Right cardiac atrium (tissue), 5 donors: ENCODE measurements around the gene MACF1. TPM values are rescaled to one million over a fixed set of nuclear protein-coding genes. Genes with fewer than 3 reads are reported as not detected.
"Not testable (repeated sequence)": the region's sequence is repeated elsewhere in the genome, so short reads cannot be mapped to it uniquely, and the experiment has no call there.

Experiments used
- ATAC-seq, 2 donors: fragments of 200-7000 bp; cut with Tn5 transposase; one replicate each; pipeline versions ENCODE4 v1.8.0 to v1.9.1; 2020; ENCODE audit warnings: moderate library complexity in 2 of 2, mild to moderate bottlenecking in 1 of 2
- DNase-seq, 3 donors: peaks; one replicate each; pipeline ENCODE4 v3.0.0-alpha.2; 2020
- H3K27ac ChIP-seq: one replicate; pipeline ENCODE4 v1.5.1; 2013; ENCODE audit warnings: mild to moderate bottlenecking, low read length, control low read depth, moderate library complexity
- H3K27me3 ChIP-seq: one replicate; pipeline ENCODE4 v1.6.1; 2013; ENCODE audit not compliant: control insufficient read depth, insufficient read depth
- H3K4me1 ChIP-seq: one replicate; pipeline ENCODE4 v1.6.1; 2013; ENCODE audit warnings: low read length; ENCODE audit not compliant: control insufficient read depth, insufficient read depth
- H3K4me3 ChIP-seq: one replicate; pipeline ENCODE4 v1.5.1; 2013; ENCODE audit warnings: low read length, control low read depth
- H3K9me3 ChIP-seq: one replicate; pipeline ENCODE4 v1.6.1; 2013; ENCODE audit warnings: low read length; ENCODE audit not compliant: control insufficient read depth
- WGBS: extraction: QIAGEN DNeasy Blood & Tissue Kit; methylation state at CpG from one replicate; pipeline ENCODE4 v1.1.7; 2013; 5-methylcytosine and 5-hydroxymethylcytosine counted together
- intact Hi-C, 4 donors: fragments of 100-400 bp; cut with DNase I; formaldehyde crosslinking; loops; one replicate each; pipeline versions ENCODE4 v1.11.0 to v1.14.0; 2022 to 2023
- long read RNA-seq, 4 donors: library from polyadenylated mRNA; unstranded; transcript quantifications; one replicate each; pipeline ENCODE4 v2.0.0, GENCODE V29; 2020 to 2021
- polyA plus RNA-seq: library from polyadenylated mRNA; stranded (reverse); fragments of 200-250 nt; gene quantifications from one replicate; pipeline ENCODE4 v1.2.3, GENCODE V29; 2013
- total RNA-seq, 4 donors: library from RNA; stranded (reverse); fragmentation: NEBNext Ultra II Directional; extraction: Animal tissue kit (Norgen Biotek cat#: 25700); gene quantifications; one replicate each; pipeline ENCODE4 v1.2.1, GENCODE V29; 2021
- donor health status: healthy with polysubstance abuse.
- donor health status: DM: no; HTN: yes; CAD: no.
- donor health status: DM: no; HTN: no; CAD: no.
- donor health status: DM: no; HTN: yes; CAD: no; lungs with severe emphysema.
- donor health status: DM: yes; HTN: yes; CAD: no.

MACF1 gene
- 100 to 1,000 TPM; 294 to 359 (median 326) TPM for total RNA-seq
- 145 TPM for polyA plus RNA-seq
- long read RNA-seq, donor 1, full-length matches to known transcripts = 11 of 104 reads
- long read RNA-seq, donor 1, partial matches to known transcripts = 64 of 104 reads
- long read RNA-seq, donor 1, other reads (novel, unspliced or antisense) = 29 of 104 reads
- long read RNA-seq, donor 2, full-length matches to known transcripts = 1 of 15 reads
- long read RNA-seq, donor 2, partial matches to known transcripts = 10 of 15 reads
- long read RNA-seq, donor 2, other reads (novel, unspliced or antisense) = 4 of 15 reads
- long read RNA-seq, donor 3, full-length matches to known transcripts = 2 of 133 reads
- long read RNA-seq, donor 3, partial matches to known transcripts = 90 of 133 reads
- long read RNA-seq, donor 3, other reads (novel, unspliced or antisense) = 41 of 133 reads
- long read RNA-seq, donor 4, full-length matches to known transcripts = 1 of 31 reads
- long read RNA-seq, donor 4, partial matches to known transcripts = 18 of 31 reads
- long read RNA-seq, donor 4, other reads (novel, unspliced or antisense) = 12 of 31 reads

- intact Hi-C loops = loop anchor here in 2 of 4 donors (5.0 kb wide), 2 partner anchors 48 to 53 kb away; no protein-coding TSS in a partner anchor
- peak within 1 kb of the TSS; percentile 80 for H3K4me3 ChIP-seq
- H3K9me3 ChIP-seq = no peaks in the 10 kb centered on the region
- WGBS = 3% methylated on average over 9 of the region's 9 CpGs
- peak; percentile 76 to 85 (median 81) for DNase-seq
- no peaks in the 10 kb centered on the region for H3K27me3 ChIP-seq
- ATAC-seq = peak; percentile 93 to 95
- peaks cover 6% of the 10 kb centered on the region for H3K4me1 ChIP-seq
- peak within 1 kb of the TSS; percentile 98 for H3K27ac ChIP-seq
These were observed at the start of gene MACF1 for GRCh38 chr1:39204441-39205081. Gene MACF1, plus strand, starts transcription at chr1:39204695. Its CDS starts 328 bp downstream, at chr1:39205023.

- Histone ChIP-seq H3K9me3 (no peaks in the 10 kb centered on the region), H3K27ac (no peak overlapping the region), H3K4me3 (no peak overlapping the region), H3K4me1 (peaks cover 35% of the 10 kb centered on the region), H3K27me3 (no peaks in the 10 kb centered on the region)
- intact Hi-C loops = no loop called here
- no peak for ATAC-seq
- no peak for DNase-seq
These were observed 47.2 kb upstream of the MACF1 start for GRCh38 chr1:39157304-39157703.

GRCh38 chr1:39158327-39159086 lies 46.0 kb upstream of the MACF1 start:
- DNase-seq (no peak), ATAC-seq (peak; percentile 8 to 42)
- Histone ChIP-seq H3K27me3 (no peaks in the 10 kb centered on the region), H3K27ac (peak overlapping the region; percentile 37), H3K9me3 (no peaks in the 10 kb centered on the region), H3K4me1 (peaks cover 28% of the 10 kb centered on the region), H3K4me3 (no peak overlapping the region)
- intact Hi-C loops = no loop called here
- WGBS = 78% methylated on average over 11 of the region's 11 CpGs

- ATAC-seq (peak in 1 of 2 donors; percentile 57), DNase-seq (no peak)
- WGBS = 90% methylated on average over 1 of the region's 1 CpG
- Histone ChIP-seq H3K4me1 (peaks cover 23% of the 10 kb centered on the region), H3K4me3 (no peak overlapping the region), H3K27me3 (no peaks in the 10 kb centered on the region), H3K27ac (no peak overlapping the region), H3K9me3 (no peaks in the 10 kb centered on the region)
- intact Hi-C loops = loop anchor here in 1 of 4 donors (10.0 kb wide), 1 partner anchor 45 kb away; no protein-coding TSS in a partner anchor
These were observed 45.1 kb upstream of the MACF1 start for GRCh38 chr1:39159224-39160036.

GRCh38 chr1:39160703-39161102 lies 43.8 kb upstream of the MACF1 start:
- ATAC-seq = no peak
- H3K4me1 ChIP-seq = peaks cover 22% of the 10 kb centered on the region
- intact Hi-C loops = loop anchor here in 1 of 4 donors (10.0 kb wide), 1 partner anchor 46 kb away; no protein-coding TSS in a partner anchor

GRCh38 chr1:39161811-39162210 lies 42.7 kb upstream of the MACF1 start:
- intact Hi-C loops = loop anchor here in 1 of 4 donors (10.0 kb wide), 1 partner anchor 47 kb away; no protein-coding TSS in a partner anchor

More at GRCh38 chr1:39160703-39161102, 43.8 kb upstream of the MACF1 start:
- no peak overlapping the region for H3K4me3 ChIP-seq
- no peaks in the 10 kb centered on the region for H3K27me3 ChIP-seq
- no peak overlapping the region for H3K27ac ChIP-seq
- DNase-seq = no peak
- H3K9me3 ChIP-seq = no peaks in the 10 kb centered on the region

GRCh38 chr1:39163469-39163868 lies 41.0 kb upstream of the MACF1 start:
- Histone ChIP-seq H3K9me3 (no peaks in the 10 kb centered on the region), H3K27ac (no peak overlapping the region), H3K4me1 (peaks cover 19% of the 10 kb centered on the region), H3K4me3 (no peak overlapping the region), H3K27me3 (no peaks in the 10 kb centered on the region)
- intact Hi-C loops = loop anchor here in 1 of 4 donors (10.0 kb wide), 1 partner anchor 49 kb away; no protein-coding TSS in a partner anchor
- no peak for DNase-seq
- no peak for ATAC-seq

More at GRCh38 chr1:39161811-39162210, 42.7 kb upstream of the MACF1 start:
- not testable (repeated sequence) for H3K27ac ChIP-seq, H3K4me3 ChIP-seq, ATAC-seq, DNase-seq, H3K9me3 ChIP-seq, H3K27me3 ChIP-seq
- H3K4me1 ChIP-seq = peaks cover 23% of the 10 kb centered on the region
- WGBS = 98% methylated on average over 8 of the region's 8 CpGs

GRCh38 chr1:39164256-39164655 lies 40.2 kb upstream of the MACF1 start:
- intact Hi-C loops = loop anchor here in 1 of 4 donors (10.0 kb wide), 1 partner anchor 49 kb away; no protein-coding TSS in a partner anchor
- H3K4me1 ChIP-seq = peaks cover 11% of the 10 kb centered on the region

GRCh38 chr1:39165049-39165448 lies 39.4 kb upstream of the MACF1 start:
- Histone ChIP-seq H3K9me3 (no peaks in the 10 kb centered on the region), H3K27me3 (no peaks in the 10 kb centered on the region), H3K4me3 (no peak overlapping the region), H3K4me1 (peaks cover 11% of the 10 kb centered on the region), H3K27ac (no peak overlapping the region)
- 44% methylated on average over 2 of the region's 2 CpGs for WGBS
- peak; percentile 67 to 75 for ATAC-seq
- DNase-seq = no peak
- intact Hi-C loops = loop anchor here in 1 of 4 donors (10.0 kb wide), 1 partner anchor 50 kb away; no protein-coding TSS in a partner anchor

More at GRCh38 chr1:39164256-39164655, 40.2 kb upstream of the MACF1 start:
- Histone ChIP-seq H3K27me3 (no peaks in the 10 kb centered on the region), H3K27ac (no peak overlapping the region), H3K4me3 (no peak overlapping the region), H3K9me3 (no peaks in the 10 kb centered on the region)
- ATAC-seq = peak; percentile 22 to 33
- no peak for DNase-seq

GRCh38 chr1:39165488-39165887 lies 39.0 kb upstream of the MACF1 start:
- no peaks in the 10 kb centered on the region for H3K9me3 ChIP-seq
- H3K4me3 ChIP-seq = no peak overlapping the region
- H3K27ac ChIP-seq = no peak overlapping the region
- intact Hi-C loops = loop anchor here in 1 of 4 donors (10.0 kb wide), 1 partner anchor 51 kb away; no protein-coding TSS in a partner anchor
- WGBS = 73% methylated on average over 1 of the region's 1 CpG
- H3K27me3 ChIP-seq = no peaks in the 10 kb centered on the region
- peaks cover 11% of the 10 kb centered on the region for H3K4me1 ChIP-seq
- DNase-seq = no peak
- no peak for ATAC-seq
